A673 (cell line): ENCODE data around the gene COPZ1. TPM values are rescaled to one million over a fixed set of nuclear protein-coding genes. Genes with fewer than 3 reads are reported as not detected.

Source experiments
- BruUV-seq: library from RNA; stranded (reverse); fragments of 400-500 nt; replicated peaks from 2 replicates; lab custom pipeline; 2021; lab: Mats Ljungman, UMichigan
- CTCF ChIA-PET: fragments of 300-600 bp; sonication (Branson Sonifier 250); formaldehyde crosslinking; loops from one replicate; lab custom pipeline; 2022; ENCODE audit warnings: antibody characterized with exemption; lab: Charles Lee
- POLR2A ChIA-PET: fragments of 300-600 bp; sonication (Branson Sonifier 250); formaldehyde crosslinking; loops from one replicate; lab custom pipeline; 2022; ENCODE audit warnings: antibody characterized with exemption; ENCODE audit not compliant: low non-redundant PET; lab: Charles Lee
- DNase-seq: peaks from one replicate; pipeline ENCODE4 v3.0.0-alpha.2; 2015; ENCODE audit warnings: low spot score
- H3K27ac ChIP-seq: fragments of 200-600 bp; sonication (generic); 2 replicates; pipeline ENCODE4 v1.5.1; 2016; ENCODE audit warnings: mixed run types, low read depth, mild to moderate bottlenecking, mixed read lengths, antibody characterized with exemption, low read length; ENCODE audit not compliant: poor library complexity, severe bottlenecking
- H3K27me3 ChIP-seq: fragments of 200-600 bp; sonication (generic); replicated peaks from 2 replicates; pipeline ENCODE4 v1.6.1; 2017; ENCODE audit warnings: mixed run types, low read depth, mild to moderate bottlenecking, mixed read lengths, antibody characterized with exemption, low read length; ENCODE audit not compliant: insufficient read depth, poor library complexity
- H3K36me3 ChIP-seq: fragments of 200-600 bp; sonication (generic); 2 replicates; pipeline ENCODE4 v1.6.1; 2016; ENCODE audit warnings: mixed run types, mild to moderate bottlenecking, mixed read lengths, antibody characterized with exemption, low read length; ENCODE audit not compliant: insufficient read depth, poor library complexity, severe bottlenecking
- H3K4me1 ChIP-seq: fragments of 200-600 bp; sonication (generic); 2 replicates; pipeline ENCODE4 v1.6.1; 2017; ENCODE audit warnings: mixed run types, mild to moderate bottlenecking, mixed read lengths, antibody characterized with exemption, low read length; ENCODE audit not compliant: insufficient read depth, poor library complexity, severe bottlenecking
- H3K4me3 ChIP-seq: fragments of 200-600 bp; sonication (generic); 2 replicates; pipeline ENCODE4 v1.5.1; 2016; ENCODE audit warnings: low read depth, mixed run types, mild to moderate bottlenecking, mixed read lengths, low read length; ENCODE audit not compliant: poor library complexity, severe bottlenecking
- H3K9me3 ChIP-seq: fragments of 200-600 bp; sonication (generic); 2 replicates; pipeline ENCODE4 v1.6.1; 2016; ENCODE audit warnings: mixed run types, low read depth, mild to moderate bottlenecking, mixed read lengths, antibody characterized with exemption, low read length; ENCODE audit not compliant: poor library complexity, severe bottlenecking
- CTCF ChIP-seq: fragments of 300-800, 200-600 bp; sonication (generic); conservative IDR thresholded peaks from 2 replicates; pipeline ENCODE4 v1.5.1; 2017; ENCODE audit warnings: low read depth, mild to moderate bottlenecking, antibody characterized with exemption, low read length, moderate library complexity, mixed read lengths
- EZH2 ChIP-seq: fragments of 200-600 bp; sonication (generic); IDR thresholded peaks from 2 replicates; pipeline ENCODE4 v1.6.1; 2017; ENCODE audit warnings: borderline replicate concordance, low read depth, mild to moderate bottlenecking, mixed read lengths, antibody characterized with exemption, low read length; ENCODE audit not compliant: poor library complexity, severe bottlenecking
- intact Hi-C: fragments of 100-400 bp; cut with micrococcal nuclease; formaldehyde crosslinking; loops from one replicate; pipeline ENCODE4 v1.10.0; 2022; ENCODE audit not compliant: unreplicated experiment
- total RNA-seq: library from RNA; stranded (reverse); gene quantifications from 2 replicates; pipeline ENCODE4 v1.2.3, GENCODE V29; 2021

Gene COPZ1
- total RNA-seq, 1 experiment from 2014 or later = 187 TPM

DNA sequence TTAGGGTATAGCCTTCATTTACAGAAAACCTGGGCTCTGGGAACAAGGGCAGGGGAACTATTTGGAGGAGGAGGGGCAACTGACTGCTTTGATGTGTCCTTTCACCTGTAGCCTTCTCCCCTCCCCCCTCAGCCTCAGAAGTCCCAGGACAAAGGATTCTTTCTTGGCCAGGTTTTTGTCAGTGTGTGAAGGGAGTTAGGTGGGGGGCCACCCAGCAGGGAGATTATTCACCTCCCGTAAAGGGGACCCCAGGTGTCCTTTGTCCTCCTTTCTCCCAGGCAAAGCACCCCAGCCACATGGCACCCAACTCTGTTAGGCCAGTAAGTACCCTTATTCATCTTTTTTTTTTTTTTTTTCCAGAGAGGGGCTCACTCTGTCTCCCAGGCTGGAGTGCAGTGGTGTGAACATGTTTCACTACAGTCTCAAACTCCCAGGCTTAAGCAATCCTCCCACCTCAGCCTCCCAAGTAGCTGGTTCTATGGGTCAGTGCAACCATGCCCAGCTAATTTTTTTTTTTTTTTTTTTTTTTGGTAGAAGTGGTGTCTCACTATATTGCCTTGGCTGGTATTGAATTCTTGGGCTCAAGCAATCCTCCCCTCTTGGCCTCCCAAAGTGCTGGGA is 23.4 kb upstream of the COPZ1 start:
- Histone ChIP-seq H3K4me3 (no peak overlapping the region), H3K27me3 (peaks cover 6% of the 10 kb centered on the region), H3K27ac (no peak overlapping the region), H3K9me3 (no peaks in the 10 kb centered on the region), H3K36me3 (no peaks in the 10 kb centered on the region), H3K4me1 (no peaks in the 10 kb centered on the region)
- DNase-seq = no peak
- no TSS peak for BruUV-seq
- ChIA-PET POLR2A (interaction anchor here (0.6 kb wide), 2 partner anchors 37 to 45 kb away, joined by 3 to 25 read pairs; no protein-coding TSS in a partner anchor), CTCF (interaction anchor here (0.5 to 1.0 kb wide), 2 partner anchors 23 to 73 kb away, joined by 3 read pairs; partner anchors contain the start of gene COPZ1)
- TF ChIP-seq CTCF = no peak
- TF ChIP-seq EZH2 = no peak
- intact Hi-C loops = no loop called here

GRCh38 chr12:54303640-54304039 is 21.3 kb upstream of the COPZ1 start:
- no peak overlapping the region for H3K27ac ChIP-seq
- no peak for DNase-seq
- ChIA-PET CTCF (no interaction called here), POLR2A (interaction anchor here (0.6 kb wide), 1 partner anchor 23 kb away, joined by 4 read pairs; no protein-coding TSS in a partner anchor)
- TF ChIP-seq EZH2 (no peak), CTCF (no peak)
- intact Hi-C loops = no loop called here
- no peaks in the 10 kb centered on the region for H3K4me1 ChIP-seq
- peaks cover 6% of the 10 kb centered on the region for H3K27me3 ChIP-seq
- no peaks in the 10 kb centered on the region for H3K36me3 ChIP-seq
- BruUV-seq = no TSS peak
- no peaks in the 10 kb centered on the region for H3K9me3 ChIP-seq
- no peak overlapping the region for H3K4me3 ChIP-seq

- Histone ChIP-seq H3K4me3 (no peak overlapping the region), H3K4me1 (no peaks in the 10 kb centered on the region), H3K36me3 (no peaks in the 10 kb centered on the region), H3K27me3 (peaks cover 6% of the 10 kb centered on the region), H3K27ac (no peak overlapping the region), H3K9me3 (no peaks in the 10 kb centered on the region)
- ChIA-PET CTCF (no interaction called here), POLR2A (interaction anchor here (0.6 kb wide), 1 partner anchor 24 kb away, joined by 4 read pairs; no protein-coding TSS in a partner anchor)
- TF ChIP-seq CTCF = no peak
- no peak for TF ChIP-seq EZH2
- DNase-seq = no peak
- no TSS peak for BruUV-seq
- intact Hi-C loops = no loop called here
Measured at GRCh38 chr12:54304187-54304810, 20.6 kb upstream of the COPZ1 start.
